ENCODE results near the gene RSPH4A. TPM values are rescaled to one million over a fixed set of nuclear protein-coding genes. Genes with fewer than 3 reads are reported as not detected.

The RSPH4A gene
- total and polyA plus RNA-seq, 9 of the 15 experiments (the other 6 are each of a cell fraction or from before 2014, with no cell fraction given), result 0.04 to 0.30 (median 0.11) TPM

GRCh38 chr6:116680880-116681672 lies 64.8 kb downstream of the RSPH4A start, which contains the start of gene KPNA5 (continued):
- TF ChIP-seq THAP12 (CRISPR knock-in tag; IDR thresholded peaks at IDR 0.05) (no peak), RREB1 (CRISPR knock-in tag; IDR thresholded peaks at IDR 0.05) (no peak), WHSC1 (IDR thresholded peaks at IDR 0.05; ENCODE audit: low read length) (no peak), ZNF764 (CRISPR knock-in tag; IDR thresholded peaks at IDR 0.05; ENCODE audit: low read depth) (no peak), SLC30A9 (CRISPR knock-in tag; IDR thresholded peaks at IDR 0.05) (no peak), KAT2B (IDR thresholded peaks at IDR 0.05; ENCODE audit: low read depth, low read length) (no peak), RBFOX2 (IDR thresholded peaks at IDR 0.05; ENCODE audit: low read depth, low read length) (peak; percentile 96), FOXA1 (IDR thresholded peaks at IDR 0.05; ENCODE audit: borderline replicate concordance) (no peak), TGIF2 (CRISPR knock-in tag; IDR thresholded peaks at IDR 0.05) (no peak), ZNF561 (CRISPR knock-in tag; conservative IDR thresholded peaks at IDR 0.05) (no peak), TAF7 (tag; IDR thresholded peaks at IDR 0.05) (peak; percentile 15; the same call in 1 of the 2 replicates), KAT7 (CRISPR knock-in tag; IDR thresholded peaks at IDR 0.05; ENCODE audit: borderline replicate concordance) (no peak; the same call in 1 of the 2 replicates), MNT (conservative IDR thresholded peaks at IDR 0.05) (peak; percentile 69 to 83; a peak in 3 of 4 replicates), ZNF511 (CRISPR knock-in tag; IDR thresholded peaks at IDR 0.05) (peak; percentile 43; the same call in 1 of the 2 replicates), GTF2E2 (tag; IDR thresholded peaks at IDR 0.05) (no peak; the same call in 1 of the 2 replicates), SAFB2 (IDR thresholded peaks at IDR 0.05; ENCODE audit: borderline replicate concordance, low read depth, low read length, severe bottlenecking) (no peak), TEAD1 (CRISPR knock-in tag; IDR thresholded peaks at IDR 0.05) (0 out of 4 replicates have a peak, but pooled peaks of 1 of the 2 experiments have one; percentile 65)

Measured in K562 (cell line).